ENCODE measurements around the gene PYCR2.

PYCR2 gene

DNA sequence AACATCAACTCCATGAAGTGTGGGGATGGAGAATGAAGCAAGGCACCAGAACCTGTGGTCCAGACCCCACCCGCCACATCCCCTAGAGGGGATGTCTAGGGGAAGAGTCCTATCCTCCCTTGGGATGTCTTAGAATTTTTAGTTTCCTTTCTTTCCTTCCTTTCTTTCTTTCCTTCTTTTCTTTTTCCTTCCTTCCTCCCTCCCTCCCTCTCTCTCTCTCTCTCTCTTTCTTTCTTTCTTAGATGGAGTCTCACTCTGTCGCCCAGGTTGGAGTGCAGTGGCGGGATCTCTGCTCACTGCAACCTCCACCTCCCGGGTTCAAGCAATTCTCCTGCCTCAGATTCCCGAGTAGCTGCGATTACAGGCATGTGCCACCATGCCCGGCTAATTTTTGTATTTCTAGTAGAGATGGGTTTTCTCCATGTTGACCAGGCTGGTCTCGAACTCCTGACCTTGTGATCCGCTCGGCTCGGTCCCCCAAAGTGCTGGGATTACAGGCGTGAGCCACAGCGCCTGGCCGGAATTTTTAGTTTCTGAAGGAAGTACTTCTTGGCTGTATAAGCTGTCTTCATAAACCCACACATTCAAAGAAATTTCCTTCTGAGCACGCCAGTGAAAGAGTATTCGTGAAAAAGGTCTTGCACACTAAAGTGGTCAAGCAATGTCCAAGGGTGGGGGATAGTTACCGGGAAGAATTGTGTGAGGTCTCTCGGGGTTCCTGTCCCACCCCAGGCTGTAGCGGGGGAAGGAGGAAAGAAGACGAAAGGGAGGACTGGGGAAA is 37.8 kb upstream of the PYCR2 start:
- TF ChIP-seq POLR2A (IDR thresholded peaks at IDR 0.05; ENCODE audit: low read depth, low read length) (no peak), PAX5 (IDR thresholded peaks at IDR 0.05; ENCODE audit: insufficient read depth, low read length, severe bottlenecking) (no peak), POU2F2 (IDR thresholded peaks at IDR 0.05; ENCODE audit: low read depth, low read length) (no peak), SPI1 (IDR thresholded peaks at IDR 0.05; ENCODE audit: low read depth, low read length) (no peak), POLR2AphosphoS5 (IDR thresholded peaks at IDR 0.05; ENCODE audit: low read depth, low read length) (no peak), TAF1 (IDR thresholded peaks at IDR 0.05; ENCODE audit: low read depth, low read length) (no peak)
- DNase-seq (ENCODE audit: insufficient read length, low spot score) = no peak
- FAIRE-seq = no peak

DNA sequence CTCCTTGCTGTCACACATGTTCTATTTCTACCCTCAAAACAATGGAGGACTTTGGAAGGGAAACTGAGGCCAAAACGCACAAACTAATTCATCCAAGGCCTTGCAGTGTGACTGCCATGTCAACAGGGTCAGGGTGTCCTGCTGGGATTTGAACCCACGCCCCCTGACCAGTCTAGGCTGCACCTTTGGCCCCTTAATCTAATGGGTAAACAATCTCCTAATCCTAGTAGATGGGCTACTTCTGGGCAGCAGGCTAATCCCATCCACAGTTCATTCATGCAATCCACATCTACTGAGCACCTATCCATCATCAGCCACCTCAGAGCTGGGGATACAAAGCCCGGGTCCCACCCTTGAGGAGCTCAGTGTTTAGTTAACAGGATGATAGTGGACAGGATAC is 34.0 kb upstream of the PYCR2 start:
- FAIRE-seq (no peak), DNase-seq (ENCODE audit: insufficient read length, low spot score) (no peak)
- no peak for TF ChIP-seq POLR2A (IDR thresholded peaks at IDR 0.05; ENCODE audit: low read depth, low read length)
- TF ChIP-seq POU2F2 (IDR thresholded peaks at IDR 0.05; ENCODE audit: low read depth, low read length) = no peak
- no peak for TF ChIP-seq PAX5 (IDR thresholded peaks at IDR 0.05; ENCODE audit: insufficient read depth, low read length, severe bottlenecking)
- TF ChIP-seq SPI1 (IDR thresholded peaks at IDR 0.05; ENCODE audit: low read depth, low read length) = no peak
- no peak for TF ChIP-seq TAF1 (IDR thresholded peaks at IDR 0.05; ENCODE audit: low read depth, low read length)
- no peak for TF ChIP-seq POLR2AphosphoS5 (IDR thresholded peaks at IDR 0.05; ENCODE audit: low read depth, low read length)

DNA sequence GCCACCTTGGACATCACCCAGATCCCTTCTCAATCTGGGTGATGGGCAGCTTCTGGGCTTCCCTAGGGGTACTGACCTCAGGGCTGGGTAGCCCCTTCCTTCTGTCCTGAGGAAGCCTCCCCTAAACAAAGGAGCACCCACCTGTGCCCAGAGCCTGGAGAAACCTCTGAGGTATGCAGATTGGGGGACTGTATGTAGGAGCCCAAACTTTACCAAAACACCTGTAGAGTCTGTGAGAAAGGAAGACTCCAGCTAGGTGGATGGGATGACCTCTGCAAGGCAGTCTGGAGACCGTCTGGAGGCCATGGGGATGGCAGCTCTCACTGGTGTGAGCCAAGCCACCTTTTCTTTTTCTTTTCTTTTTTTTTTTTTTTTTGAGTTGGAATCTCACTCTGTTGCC is 30.7 kb upstream of the PYCR2 start:
- no peak for TF ChIP-seq SPI1 (IDR thresholded peaks at IDR 0.05; ENCODE audit: low read depth, low read length)
- no peak for TF ChIP-seq PAX5 (IDR thresholded peaks at IDR 0.05; ENCODE audit: insufficient read depth, low read length, severe bottlenecking)
- TF ChIP-seq POU2F2 (IDR thresholded peaks at IDR 0.05; ENCODE audit: low read depth, low read length) = no peak
- TF ChIP-seq POLR2AphosphoS5 (IDR thresholded peaks at IDR 0.05; ENCODE audit: low read depth, low read length) = no peak
- TF ChIP-seq TAF1 (IDR thresholded peaks at IDR 0.05; ENCODE audit: low read depth, low read length) = no peak
- TF ChIP-seq POLR2A (IDR thresholded peaks at IDR 0.05; ENCODE audit: low read depth, low read length) = no peak
- DNase-seq (ENCODE audit: insufficient read length, low spot score) (no peak), FAIRE-seq (no peak)

DNA sequence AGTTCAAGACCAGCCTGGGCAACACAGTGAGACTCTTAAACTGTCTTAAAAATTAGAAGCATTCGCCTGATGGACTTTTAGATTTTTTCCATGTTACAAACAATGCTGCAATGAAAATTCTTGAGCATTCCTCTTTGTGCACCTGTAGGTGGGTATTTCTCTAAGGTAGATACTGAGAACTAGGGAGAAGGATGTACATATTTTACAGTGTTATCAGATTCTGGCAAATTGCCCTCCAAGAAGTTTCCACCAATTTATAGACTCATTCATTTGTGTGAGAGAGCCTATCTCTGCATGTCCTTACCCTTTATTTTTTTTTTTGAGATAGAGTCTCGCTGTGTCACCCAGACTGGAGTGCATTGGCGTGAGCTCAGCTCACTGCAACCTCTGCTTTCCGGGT is 29.3 kb upstream of the PYCR2 start:
- DNase-seq (ENCODE audit: insufficient read length, low spot score) (no peak), FAIRE-seq (no peak)
- no peak for TF ChIP-seq SPI1 (IDR thresholded peaks at IDR 0.05; ENCODE audit: low read depth, low read length)
- no peak for TF ChIP-seq POLR2AphosphoS5 (IDR thresholded peaks at IDR 0.05; ENCODE audit: low read depth, low read length)
- no peak for TF ChIP-seq PAX5 (IDR thresholded peaks at IDR 0.05; ENCODE audit: insufficient read depth, low read length, severe bottlenecking)
- TF ChIP-seq POLR2A (IDR thresholded peaks at IDR 0.05; ENCODE audit: low read depth, low read length) = no peak
- TF ChIP-seq TAF1 (IDR thresholded peaks at IDR 0.05; ENCODE audit: low read depth, low read length) = no peak
- TF ChIP-seq POU2F2 (IDR thresholded peaks at IDR 0.05; ENCODE audit: low read depth, low read length) = no peak

DNA sequence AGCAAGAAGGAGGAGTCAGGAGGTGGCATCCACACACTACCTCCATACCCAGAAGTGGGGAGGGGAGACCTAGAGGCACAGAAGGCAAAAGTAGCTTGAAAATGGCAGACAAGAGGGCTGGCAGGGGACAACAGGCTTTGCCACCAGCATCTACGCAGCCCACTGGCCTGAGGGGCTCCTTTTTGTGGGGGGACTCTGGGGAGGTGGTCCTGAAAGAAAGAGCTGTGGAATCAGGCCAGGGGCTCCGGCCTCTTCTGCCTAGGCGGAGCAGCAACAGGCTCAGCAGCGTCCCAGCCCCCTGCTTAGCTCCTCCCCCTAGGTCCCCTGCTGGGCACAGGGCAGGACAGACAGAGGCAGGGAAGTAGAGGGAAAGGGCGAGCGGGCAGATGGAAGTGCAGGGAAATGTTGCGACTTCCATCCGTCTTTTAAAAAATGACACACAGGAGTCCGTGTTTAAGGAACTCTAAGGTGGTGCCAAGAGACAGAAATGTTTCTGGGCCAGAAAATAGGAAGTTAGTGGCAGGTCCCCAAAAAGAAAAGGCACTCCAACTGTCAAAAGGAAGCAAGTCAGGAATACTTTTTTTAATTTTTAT is 27.0 kb upstream of the PYCR2 start:
- DNase-seq (ENCODE audit: insufficient read length, low spot score) (no peak), FAIRE-seq (no peak)
- no peak for TF ChIP-seq SPI1 (IDR thresholded peaks at IDR 0.05; ENCODE audit: low read depth, low read length)
- TF ChIP-seq POLR2AphosphoS5 (IDR thresholded peaks at IDR 0.05; ENCODE audit: low read depth, low read length) = no peak
- TF ChIP-seq POU2F2 (IDR thresholded peaks at IDR 0.05; ENCODE audit: low read depth, low read length) = no peak
- no peak for TF ChIP-seq TAF1 (IDR thresholded peaks at IDR 0.05; ENCODE audit: low read depth, low read length)
- TF ChIP-seq PAX5 (IDR thresholded peaks at IDR 0.05; ENCODE audit: insufficient read depth, low read length, severe bottlenecking) = no peak
- TF ChIP-seq POLR2A (IDR thresholded peaks at IDR 0.05; ENCODE audit: low read depth, low read length) = no peak

DNA sequence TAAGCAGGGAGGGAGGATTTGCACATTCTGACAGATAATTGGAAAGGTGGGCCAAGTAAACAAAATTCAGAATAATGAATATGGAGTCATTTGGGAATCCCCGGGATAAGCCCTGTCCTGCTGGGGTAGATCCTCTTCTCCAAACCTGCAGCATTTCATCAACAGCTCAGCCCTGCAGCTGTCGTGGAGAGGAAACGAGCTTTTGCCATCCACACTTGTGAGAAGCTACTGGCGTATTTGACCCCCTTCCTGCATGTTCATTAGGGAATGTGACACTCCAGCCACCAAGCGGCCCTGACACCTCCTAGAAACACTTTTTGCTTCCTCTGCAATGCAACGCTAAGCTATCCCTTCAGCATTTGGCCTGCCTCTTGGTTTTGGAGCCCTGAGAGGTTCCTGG is 25.0 kb upstream of the PYCR2 start:
- DNase-seq (ENCODE audit: insufficient read length, low spot score) (no peak), FAIRE-seq (no peak)
- TF ChIP-seq POLR2AphosphoS5 (IDR thresholded peaks at IDR 0.05; ENCODE audit: low read depth, low read length) (no peak), POU2F2 (IDR thresholded peaks at IDR 0.05; ENCODE audit: low read depth, low read length) (no peak), POLR2A (IDR thresholded peaks at IDR 0.05; ENCODE audit: low read depth, low read length) (no peak), PAX5 (IDR thresholded peaks at IDR 0.05; ENCODE audit: insufficient read depth, low read length, severe bottlenecking) (no peak), SPI1 (IDR thresholded peaks at IDR 0.05; ENCODE audit: low read depth, low read length) (no peak), TAF1 (IDR thresholded peaks at IDR 0.05; ENCODE audit: low read depth, low read length) (no peak)

DNA sequence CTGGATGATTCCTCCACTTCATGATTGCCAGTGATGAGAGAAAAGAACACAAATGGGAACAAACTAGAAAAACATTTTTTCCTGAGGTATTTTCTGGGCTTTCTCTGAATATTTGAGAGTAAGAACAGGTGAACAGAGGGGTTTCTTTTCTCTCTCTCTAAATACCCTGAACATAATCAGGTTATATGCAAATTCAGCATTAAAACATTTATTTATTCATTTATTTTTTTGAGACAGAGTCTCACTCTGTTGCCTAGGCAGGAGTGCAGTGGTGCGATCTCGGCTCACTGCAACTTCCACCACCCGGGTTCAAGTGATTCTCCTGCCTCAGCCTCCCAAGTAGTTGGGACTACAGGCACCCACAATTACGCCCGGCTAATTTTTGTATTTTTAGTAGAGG is 22.8 kb upstream of the PYCR2 start:
- TF ChIP-seq POLR2A (IDR thresholded peaks at IDR 0.05; ENCODE audit: low read depth, low read length) (no peak), SPI1 (IDR thresholded peaks at IDR 0.05; ENCODE audit: low read depth, low read length) (no peak), PAX5 (IDR thresholded peaks at IDR 0.05; ENCODE audit: insufficient read depth, low read length, severe bottlenecking) (no peak), TAF1 (IDR thresholded peaks at IDR 0.05; ENCODE audit: low read depth, low read length) (no peak), POLR2AphosphoS5 (IDR thresholded peaks at IDR 0.05; ENCODE audit: low read depth, low read length) (no peak)
- FAIRE-seq (no peak), DNase-seq (ENCODE audit: insufficient read length, low spot score) (no peak)

DNA sequence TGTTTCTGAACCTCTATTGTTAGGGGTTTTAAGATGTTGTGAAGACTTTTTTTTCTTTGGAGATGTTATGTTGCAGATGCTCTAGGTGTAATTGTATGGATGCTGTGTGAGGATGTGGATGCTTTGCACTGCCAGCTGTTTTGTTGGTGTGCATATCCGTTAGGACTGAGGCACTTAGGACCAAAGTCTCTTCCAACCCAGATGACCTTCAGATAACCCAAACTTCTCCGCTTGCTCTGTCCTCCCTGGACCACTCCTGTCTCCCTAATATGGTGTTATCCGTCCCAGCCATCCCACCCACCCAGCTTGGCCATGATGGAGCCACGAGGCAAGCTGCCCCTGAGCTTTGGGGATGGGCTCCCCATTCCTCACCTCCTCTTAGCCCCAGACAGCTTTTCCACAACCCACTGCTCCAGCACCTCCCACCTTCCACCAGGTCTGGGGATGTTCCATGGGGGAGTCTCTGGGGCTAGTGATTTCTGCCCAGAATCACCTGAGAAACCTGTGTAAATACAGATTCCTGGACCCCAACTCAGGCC is 22.1 kb upstream of the PYCR2 start:
- no peak for FAIRE-seq
- TF ChIP-seq SPI1 (IDR thresholded peaks at IDR 0.05; ENCODE audit: low read depth, low read length) (no peak), PAX5 (IDR thresholded peaks at IDR 0.05; ENCODE audit: insufficient read depth, low read length, severe bottlenecking) (no peak), POLR2AphosphoS5 (IDR thresholded peaks at IDR 0.05; ENCODE audit: low read depth, low read length) (no peak), POLR2A (IDR thresholded peaks at IDR 0.05; ENCODE audit: low read depth, low read length) (no peak), POU2F2 (IDR thresholded peaks at IDR 0.05; ENCODE audit: low read depth, low read length) (no peak), TAF1 (IDR thresholded peaks at IDR 0.05; ENCODE audit: low read depth, low read length) (no peak)
- no peak for DNase-seq (ENCODE audit: insufficient read length, low spot score)

DNA sequence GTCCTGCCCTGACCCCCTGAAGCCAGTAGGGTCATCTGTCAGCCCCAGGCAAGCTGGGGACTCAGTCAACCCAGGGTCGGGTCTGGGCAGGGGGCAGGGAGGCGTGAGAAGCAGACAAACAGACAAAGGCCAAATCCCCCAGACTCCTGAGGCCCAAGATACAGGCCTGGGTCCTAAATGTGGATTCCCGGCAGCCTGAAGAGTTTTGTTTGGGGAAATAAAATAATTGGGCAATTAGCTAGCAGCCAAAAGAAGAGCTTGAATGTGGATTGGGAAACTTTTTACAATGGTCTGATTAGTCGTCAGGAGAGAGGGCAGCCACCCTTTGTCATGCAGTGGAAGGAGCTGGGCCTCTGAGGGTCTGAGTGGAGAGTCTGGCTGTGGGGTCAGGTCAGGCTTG is 21.5 kb upstream of the PYCR2 start:
- DNase-seq (ENCODE audit: insufficient read length, low spot score) (no peak), FAIRE-seq (no peak)
- TF ChIP-seq PAX5 (IDR thresholded peaks at IDR 0.05; ENCODE audit: insufficient read depth, low read length, severe bottlenecking) = no peak
- no peak for TF ChIP-seq SPI1 (IDR thresholded peaks at IDR 0.05; ENCODE audit: low read depth, low read length)
- TF ChIP-seq POLR2AphosphoS5 (IDR thresholded peaks at IDR 0.05; ENCODE audit: low read depth, low read length) = no peak
- no peak for TF ChIP-seq TAF1 (IDR thresholded peaks at IDR 0.05; ENCODE audit: low read depth, low read length)
- TF ChIP-seq POU2F2 (IDR thresholded peaks at IDR 0.05; ENCODE audit: low read depth, low read length) = no peak
- TF ChIP-seq POLR2A (IDR thresholded peaks at IDR 0.05; ENCODE audit: low read depth, low read length) = no peak
